NCI-H774 (cell line): ENCODE measurements around the gene ATG4D.
"Not testable (repeated sequence)": the region's sequence is repeated elsewhere in the genome, so short reads cannot be mapped to it uniquely, and the experiment has no call there.

Source experiments
- DNase-seq: peaks from one replicate; lab custom pipeline; 2025; lab: John Stamatoyannopoulos, UW

ATG4D gene

DNA sequence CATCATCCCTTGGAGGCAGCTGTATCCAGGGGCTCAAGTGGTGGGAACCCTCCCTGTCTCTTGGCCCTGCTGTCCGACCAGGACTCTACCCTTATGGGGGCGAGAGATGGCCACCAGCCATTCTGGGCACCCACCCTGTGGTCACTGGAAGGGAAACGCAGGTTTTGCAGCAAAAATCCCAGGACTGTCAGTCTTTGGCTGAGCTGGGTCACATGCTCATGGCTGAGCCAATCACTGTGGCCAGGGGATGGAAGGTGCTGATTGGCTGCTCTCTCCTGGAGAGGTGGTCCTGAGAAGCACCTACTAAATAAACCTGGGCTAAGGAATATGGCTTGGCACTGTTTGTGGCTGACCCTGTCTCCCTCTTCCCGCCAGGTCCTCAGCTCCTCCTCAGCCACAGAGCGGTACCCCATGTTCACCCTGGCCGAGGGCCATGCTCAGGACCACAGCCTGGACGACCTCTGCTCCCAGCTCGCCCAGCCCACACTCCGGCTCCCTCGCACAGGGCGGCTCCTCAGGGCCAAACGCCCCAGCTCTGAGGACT is 8.9 kb downstream of the ATG4D start:
- DNase-seq, result no peak

DNA sequence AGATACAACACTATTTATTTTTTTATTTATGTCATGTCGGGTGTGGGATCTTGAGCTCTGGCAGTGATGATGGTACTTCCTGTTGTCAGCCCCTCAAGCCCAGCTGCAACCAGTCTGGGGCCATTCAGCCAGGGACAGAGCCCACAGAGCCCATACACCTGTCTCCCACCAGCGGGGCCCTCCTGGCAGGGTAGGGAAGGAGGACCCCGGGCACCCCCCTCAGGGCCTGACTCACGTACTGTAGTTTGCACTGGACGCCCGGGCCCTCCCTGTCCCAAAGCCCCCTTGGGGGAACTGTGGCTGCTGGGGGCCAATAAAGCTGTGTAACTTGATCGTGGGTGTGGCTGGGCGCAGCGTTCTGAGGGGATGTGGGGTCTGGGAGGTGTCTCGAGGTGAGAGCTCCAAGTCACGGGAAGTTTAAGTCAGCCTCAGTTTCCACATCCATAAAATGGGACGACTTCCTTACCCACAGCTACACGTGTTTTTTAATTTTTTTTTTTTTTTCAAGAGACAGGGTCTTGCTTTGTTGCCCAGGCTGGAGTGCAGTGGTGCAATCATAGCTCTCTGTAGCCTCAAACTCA is 9.5 kb downstream of the ATG4D start:
- no peak for DNase-seq

- DNase-seq, result no peak
Observed at GRCh38 chr19:10553943-10554381, 10.3 kb downstream of the ATG4D start.

DNA sequence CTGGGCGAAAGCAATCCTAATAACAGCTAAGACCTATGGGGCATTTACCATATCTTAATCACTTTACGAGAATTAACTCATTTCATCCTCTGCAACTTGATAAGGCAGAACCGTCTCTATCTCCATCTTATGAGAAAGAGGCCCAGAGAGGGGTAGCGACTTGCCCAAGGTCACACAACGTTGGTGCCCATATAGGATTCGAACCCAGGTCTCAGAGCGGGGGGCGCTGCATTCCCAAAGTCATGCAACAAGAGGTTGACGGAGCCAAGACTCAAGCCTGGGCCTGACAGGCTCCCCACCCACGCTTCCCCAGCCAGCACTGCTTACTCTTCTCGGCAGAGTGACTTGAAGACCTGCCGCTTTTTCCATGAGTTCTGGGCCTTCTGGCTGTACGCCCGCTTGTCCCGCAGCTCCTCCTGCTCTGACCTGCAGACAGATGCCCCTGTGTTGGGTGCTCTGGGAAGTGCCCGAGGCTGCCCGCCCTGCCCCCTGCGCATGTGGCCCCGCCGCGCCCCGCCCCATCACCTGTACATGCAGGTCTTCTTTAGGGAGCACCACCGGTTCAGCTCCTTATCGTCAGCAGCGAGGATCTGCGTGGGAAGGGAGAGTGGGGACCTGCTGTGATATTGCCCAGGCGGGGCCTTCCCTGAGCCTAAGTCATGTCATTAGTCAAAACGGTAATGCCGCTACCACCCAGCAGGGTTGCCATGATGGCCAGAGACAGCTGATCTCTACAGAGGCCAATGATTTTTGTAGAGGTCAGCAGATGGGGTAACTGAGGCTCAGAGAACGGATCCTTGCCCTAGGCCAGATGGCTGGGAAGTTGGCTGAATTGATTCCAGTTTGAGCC is 11.3 kb downstream of the ATG4D start:
- DNase-seq, result no peak

GRCh38 chr19:10555610-10555973 is 11.9 kb downstream of the ATG4D start:
- no peak for DNase-seq

GRCh38 chr19:10557603-10558197 is 14.0 kb downstream of the ATG4D start:
- no peak for DNase-seq

GRCh38 chr19:10560154-10560553 is 16.4 kb downstream of the ATG4D start:
- no peak for DNase-seq

DNA sequence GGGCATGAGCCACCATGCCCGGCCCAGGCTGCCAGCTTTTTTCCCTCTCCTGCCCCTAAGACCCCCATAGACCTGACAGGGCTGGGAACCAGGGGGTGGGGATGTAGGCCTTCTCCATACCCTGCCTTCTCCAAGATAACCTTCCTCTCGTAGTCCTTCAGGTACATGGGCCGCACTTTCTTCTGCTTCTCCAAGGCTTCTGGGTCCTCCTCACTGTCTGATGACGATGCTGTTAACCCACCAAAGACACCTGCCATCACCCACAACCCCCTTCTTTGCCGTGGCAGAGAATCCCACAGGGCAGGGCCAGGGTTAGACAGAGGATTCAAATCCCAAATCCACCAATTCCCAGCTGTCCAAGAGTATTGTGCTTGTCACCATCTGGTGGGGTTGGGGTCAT is 18.9 kb downstream of the ATG4D start:
- DNase-seq, result no peak

DNA sequence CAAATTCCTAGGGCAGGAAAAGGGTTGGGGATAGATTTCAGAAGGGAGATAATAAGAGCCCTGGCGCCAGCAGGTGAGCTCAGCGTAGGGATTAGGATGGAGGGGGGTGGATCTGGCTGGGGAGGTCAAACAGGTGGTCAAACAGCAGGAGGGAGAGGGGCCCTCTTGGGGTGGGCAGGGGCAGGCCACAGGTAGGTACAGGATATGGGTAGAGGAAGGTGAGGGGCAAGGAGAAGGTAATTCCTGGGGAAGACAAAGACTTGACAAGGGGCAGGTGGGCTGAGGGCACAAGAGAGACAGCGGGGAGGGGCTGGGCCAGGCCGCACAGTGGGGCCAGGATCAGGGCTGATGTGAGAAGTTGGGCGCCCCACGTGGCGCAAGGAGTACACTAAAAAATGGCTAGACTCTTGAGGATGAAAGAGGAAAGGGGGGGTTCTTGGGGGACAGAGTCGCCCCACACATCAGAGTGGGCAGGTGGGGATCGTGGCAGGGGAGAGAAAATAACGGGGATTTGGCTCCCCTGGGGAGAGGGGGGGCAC is 21.4 kb downstream of the ATG4D start:
- no peak for DNase-seq

- DNase-seq, result peak; percentile 93
Observed at GRCh38 chr19:10565567-10566407, 22.1 kb downstream of the ATG4D start, which contains the start of gene KRI1. Gene KRI1, minus strand, starts transcription at chr19:10566010. Its CDS starts 11 bp downstream, at chr19:10565999.

DNA sequence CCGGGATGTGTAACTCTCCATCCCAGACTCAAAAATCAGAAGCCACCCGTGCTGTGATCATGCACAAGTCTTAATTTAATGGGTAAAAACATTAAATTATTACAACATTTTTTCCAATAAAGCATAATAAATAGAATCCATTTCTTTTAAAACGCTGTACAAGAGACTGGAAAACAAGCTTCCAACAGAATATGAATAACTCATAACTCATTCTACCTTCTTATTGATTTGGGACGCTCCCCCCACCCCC is 22.6 kb downstream of the ATG4D start:
- no peak for DNase-seq

DNA sequence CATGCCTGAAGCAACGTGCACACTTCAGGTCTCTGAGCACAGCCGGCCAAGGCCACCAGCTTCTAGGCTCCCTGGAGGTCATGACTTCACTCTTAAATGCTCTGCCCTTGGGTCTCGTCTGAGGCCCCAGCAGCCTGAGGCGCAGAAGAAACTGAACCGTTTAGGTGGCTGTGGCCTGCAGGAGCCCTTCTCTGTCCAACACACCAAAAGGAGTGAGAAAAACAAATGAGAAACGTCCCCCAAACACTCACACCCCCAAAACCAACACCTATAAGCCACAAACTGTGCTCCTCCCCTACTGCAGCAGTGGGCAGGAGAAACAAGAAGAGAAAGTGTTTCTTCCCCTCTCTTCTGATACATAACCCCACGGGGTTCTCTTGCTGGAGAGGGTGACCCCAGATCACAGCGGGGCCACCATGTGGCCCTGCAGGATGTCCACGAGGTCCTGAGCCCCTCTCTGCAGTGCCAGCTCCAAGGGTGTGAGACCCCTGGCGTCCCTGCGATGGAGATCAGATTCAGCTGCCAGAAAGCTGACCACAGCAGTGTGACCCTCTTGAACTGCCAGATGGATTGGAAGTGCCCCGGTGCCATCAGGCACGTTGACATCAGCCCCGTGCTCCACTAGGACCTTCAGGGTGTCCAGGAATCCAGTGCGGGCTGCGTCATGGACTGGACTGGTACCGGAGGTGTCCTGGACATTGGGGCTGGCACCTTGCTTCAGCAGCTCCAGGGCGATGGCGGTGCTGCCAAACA is 23.1 kb downstream of the ATG4D start:
- DNase-seq, result no peak

- DNase-seq, result no peak
Observed at GRCh38 chr19:10567656-10568055, 24.0 kb downstream of the ATG4D start.

- no peak for DNase-seq
Observed at GRCh38 chr19:10568062-10568825, 24.5 kb downstream of the ATG4D start.

- DNase-seq, result peak; percentile 98
Observed at GRCh38 chr19:10568826-10569651, 25.3 kb downstream of the ATG4D start, which contains the start of gene CDKN2D. Gene CDKN2D, minus strand, starts transcription at chr19:10568979. Its CDS starts 326 bp downstream, at chr19:10568653.

DNA sequence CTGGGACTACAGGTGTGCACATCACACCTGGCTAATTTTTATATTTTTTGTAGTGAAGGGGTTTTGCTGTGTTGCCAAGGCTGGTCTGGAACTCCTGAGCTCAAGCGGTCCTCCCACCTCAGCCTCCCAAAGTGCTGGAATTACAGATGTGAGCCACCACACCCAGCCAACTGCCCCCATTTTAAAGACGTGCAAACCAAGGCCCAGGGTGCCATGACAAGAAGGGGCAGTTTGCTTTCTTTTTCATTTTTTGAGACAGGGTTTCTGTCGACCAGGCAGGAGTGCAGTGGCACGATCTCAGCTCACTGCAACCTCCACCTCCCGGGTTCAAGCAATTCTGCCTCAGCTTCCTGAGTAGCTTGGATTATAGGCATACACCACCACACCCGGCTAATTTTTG is 30.1 kb downstream of the ATG4D start:
- not testable (repeated sequence) for DNase-seq

GRCh38 chr19:10574462-10574861 is 30.8 kb downstream of the ATG4D start:
- DNase-seq, result no peak

DNA sequence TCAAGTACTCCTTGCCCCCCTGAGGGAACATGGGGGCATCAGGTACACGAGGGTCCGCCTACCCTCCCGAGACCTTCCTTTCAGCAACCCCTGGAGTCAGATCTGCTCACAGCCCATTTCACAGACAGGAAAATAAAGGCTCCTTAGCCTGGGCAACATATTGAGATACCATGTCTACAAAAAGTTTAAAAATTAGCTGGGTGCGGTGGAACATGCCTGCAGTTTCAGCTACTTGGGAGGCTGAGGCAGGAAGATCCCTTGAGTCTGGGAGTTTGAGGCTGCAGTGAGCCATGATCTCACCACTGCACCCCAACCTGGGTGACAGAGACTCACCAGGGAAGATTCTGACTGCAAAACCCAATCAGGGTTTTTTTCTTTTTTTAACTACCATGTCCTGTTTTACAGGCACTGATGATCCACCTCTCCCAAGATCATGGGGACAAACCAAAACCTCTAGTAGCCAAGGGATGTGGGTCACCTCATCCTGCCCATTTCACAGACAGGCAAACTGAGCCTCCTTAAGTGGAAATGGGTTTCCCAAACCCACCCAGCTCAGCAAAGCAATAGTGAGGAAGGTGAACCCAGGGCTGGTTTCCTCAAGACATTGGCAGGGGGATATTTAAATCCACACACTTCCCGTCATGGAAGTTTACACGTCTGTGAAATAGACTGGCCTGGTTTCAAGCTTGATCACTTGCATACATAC is 31.5 kb downstream of the ATG4D start:
- no peak for DNase-seq

GRCh38 chr19:10577951-10578350 is 34.2 kb downstream of the ATG4D start:
- no peak for DNase-seq
